SK-N-SH treated with all-trans-retinoic acid at 6 μM for 48 hours (cell line): ENCODE data around the gene NDFIP1.

ENCODE experiments used
- PATZ1 ChIP-seq: fragments of 250-450 bp; sonication (Bioruptor Pico); IDR thresholded peaks from 2 replicates; pipeline ENCODE4 v1.8.0; 2020; ENCODE audit warnings: mild to moderate bottlenecking, moderate library complexity, borderline replicate concordance
- TCF4 ChIP-seq: fragments of 250-450 bp; sonication (Bioruptor Pico); IDR thresholded peaks from 2 replicates; pipeline ENCODE4 v1.8.0; 2021; ENCODE audit warnings: mild to moderate bottlenecking, moderate library complexity, borderline replicate concordance
- ZNF70 ChIP-seq: fragments of 450-650 bp; formaldehyde crosslinking; IDR thresholded peaks from 2 replicates; pipeline ENCODE4 v1.5.0; 2020; ENCODE audit warnings: mild to moderate bottlenecking, moderate library complexity
- ZNF8 ChIP-seq: fragments of 450-650 bp; formaldehyde crosslinking; IDR thresholded peaks from 2 replicates; pipeline ENCODE4 v1.5.0; 2020; ENCODE audit warnings: mild to moderate bottlenecking, moderate library complexity

GRCh38 chr5:142189813-142190212, 81.2 kb downstream of the NDFIP1 start:
- TF ChIP-seq ZNF70 (CRISPR knock-in tag) (no peak), ZNF8 (CRISPR knock-in tag) (no peak), TCF4 (CRISPR knock-in tag) (no peak), PATZ1 (no peak)
